Measurements from ENCODE around the gene RMDN3.

The RMDN3 gene

DNA sequence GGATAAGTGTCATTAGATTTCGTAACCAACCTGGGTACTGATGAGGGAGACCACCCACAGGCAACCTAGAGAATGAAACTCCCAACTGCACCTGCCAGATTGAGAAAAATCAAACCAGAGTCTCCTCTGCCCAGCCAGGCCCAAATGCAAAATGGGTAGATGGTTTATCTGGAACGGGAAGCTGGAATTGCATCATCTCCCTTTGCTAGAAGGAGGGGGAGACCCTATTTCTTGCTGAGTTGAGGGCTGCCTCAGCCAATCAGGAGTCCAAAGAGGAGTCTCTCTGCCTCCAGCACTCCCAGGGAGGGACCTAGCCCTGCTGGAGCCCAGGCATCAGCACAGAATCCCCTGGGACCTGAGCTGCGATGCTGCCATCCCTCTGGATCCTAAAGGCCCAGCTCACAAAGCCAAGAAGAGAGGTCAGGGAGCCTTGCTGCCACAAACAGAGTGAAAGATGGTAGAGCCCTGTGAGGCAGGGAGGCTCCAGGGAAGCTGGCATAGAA, 8.1 kb downstream of the RMDN3 start:
- DNase-seq, result no peak

GRCh38 chr15:40744815-40745152, 10.3 kb downstream of the RMDN3 start:
- DNase-seq, result no peak

GRCh38 chr15:40743921-40744814, 10.9 kb downstream of the RMDN3 start:
- DNase-seq, result no peak

GRCh38 chr15:40743485-40743901, 11.6 kb downstream of the RMDN3 start:
- no peak for DNase-seq

DNA sequence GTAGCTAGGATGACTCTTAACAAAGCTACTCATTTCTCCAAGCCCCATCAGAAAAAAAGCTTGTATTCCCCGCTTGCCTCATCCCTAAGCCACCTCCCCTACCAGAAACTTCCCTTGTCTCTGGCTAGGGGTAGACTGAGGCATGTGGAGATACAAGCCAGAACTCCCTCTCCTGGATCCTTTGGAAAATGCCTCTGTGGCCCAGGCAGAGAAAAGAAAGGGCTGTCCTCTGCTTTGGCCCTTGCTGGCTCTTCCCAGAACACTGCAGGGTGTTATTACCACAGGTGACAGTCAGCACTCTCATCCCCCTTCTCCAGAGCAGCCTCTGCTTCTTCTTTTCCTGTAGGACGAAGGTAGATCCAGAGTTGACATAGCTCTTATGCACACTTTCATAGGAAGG, 15.2 kb downstream of the RMDN3 start:
- no peak for DNase-seq

GRCh38 chr15:40739047-40739446, 16.0 kb downstream of the RMDN3 start:
- no peak for DNase-seq

DNA sequence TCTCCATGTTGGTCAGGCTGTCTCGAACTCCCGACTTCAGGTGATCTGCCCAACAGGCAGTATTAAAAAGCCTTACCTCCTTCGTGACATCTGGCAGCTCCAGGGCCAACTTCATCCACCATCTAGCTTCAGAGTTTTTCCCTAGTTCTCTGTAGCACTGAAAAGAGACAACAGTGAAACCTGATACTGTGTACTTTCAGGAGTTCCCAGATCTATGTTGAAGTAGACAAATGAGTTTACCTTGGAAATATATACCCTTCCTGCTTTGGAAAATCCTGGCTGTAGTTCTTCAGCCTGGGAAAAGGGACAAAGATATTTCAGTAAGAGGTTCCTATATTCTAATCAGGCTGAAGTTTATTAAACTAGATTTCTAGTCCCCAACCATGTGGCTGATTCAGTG, 18.0 kb downstream of the RMDN3 start:
- DNase-seq, result no peak

GRCh38 chr15:40736575-40736974, 18.5 kb downstream of the RMDN3 start:
- DNase-seq, result no peak

DNA sequence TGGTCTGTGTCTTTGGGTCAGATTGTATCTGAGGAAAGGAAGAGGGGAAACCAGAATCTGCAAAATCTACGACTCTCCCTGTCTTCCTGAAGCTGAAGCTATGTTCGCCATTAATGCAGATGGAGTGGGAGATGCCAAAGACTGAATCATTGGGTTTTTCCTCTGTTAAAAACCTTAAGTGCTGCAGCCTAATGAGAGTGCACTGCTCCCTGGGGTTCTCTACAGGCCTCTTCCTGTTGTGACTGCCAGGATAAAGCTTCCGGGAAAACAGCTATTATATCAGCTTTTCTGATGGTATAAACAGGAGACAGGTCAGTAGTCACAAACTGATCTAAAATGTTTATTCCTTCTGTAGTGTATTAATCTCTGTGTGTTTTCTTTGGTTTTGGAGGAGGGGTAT, 24.0 kb downstream of the RMDN3 start:
- no peak for DNase-seq

GRCh38 chr15:40723919-40724318, 31.1 kb downstream of the RMDN3 start:
- DNase-seq, result no peak

- DNase-seq, result no peak
Measured at GRCh38 chr15:40722934-40723333, 32.1 kb downstream of the RMDN3 start.

- no peak for DNase-seq
Measured at GRCh38 chr15:40722354-40722753, 32.7 kb downstream of the RMDN3 start.

DNA sequence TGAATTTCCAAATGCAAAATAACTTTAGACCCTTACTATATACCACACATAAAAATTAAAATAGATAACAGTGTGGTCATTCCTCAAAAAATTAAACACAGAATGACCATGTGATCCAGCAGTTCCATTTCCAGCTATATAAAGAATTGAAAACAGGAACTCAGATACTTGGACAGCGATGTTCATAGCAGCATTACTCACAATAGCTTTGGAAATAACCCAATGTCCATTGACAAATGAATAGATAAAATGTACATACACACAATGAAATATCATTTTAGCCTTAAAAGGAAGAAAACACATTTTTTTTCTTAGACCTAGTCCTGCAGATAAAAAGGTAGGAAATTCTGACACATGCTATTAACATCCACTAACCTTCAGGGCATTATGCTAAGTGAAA, 33.4 kb downstream of the RMDN3 start:
- DNase-seq, result no peak

GRCh38 chr15:40716165-40716564, 38.9 kb downstream of the RMDN3 start:
- no peak for DNase-seq

GRCh38 chr15:40714144-40714543, 40.9 kb downstream of the RMDN3 start:
- DNase-seq, result no peak

GRCh38 chr15:40706121-40706520, 48.9 kb downstream of the RMDN3 start:
- no peak for DNase-seq

DNA sequence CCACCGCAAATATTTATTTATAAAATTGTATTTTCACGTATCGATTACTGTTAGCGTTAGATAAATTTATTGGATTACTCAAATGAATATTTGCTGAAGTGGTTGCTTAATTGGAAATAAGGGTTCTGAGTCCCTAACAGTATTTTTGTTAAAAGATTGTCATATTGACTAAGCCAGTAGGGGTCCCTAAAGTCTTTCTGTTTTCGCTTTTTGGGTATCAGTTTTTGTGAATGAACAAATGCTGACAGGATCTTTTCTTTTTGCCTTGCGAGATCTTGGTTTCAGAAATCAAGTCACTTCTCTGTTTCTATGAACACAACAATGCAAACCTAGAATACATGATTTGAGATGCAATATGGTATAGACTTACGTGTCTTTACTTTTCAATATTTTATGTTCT, 53.0 kb downstream of the RMDN3 start:
- no peak for DNase-seq

- DNase-seq, result no peak
Measured at GRCh38 chr15:40697916-40698315, 57.1 kb downstream of the RMDN3 start.

DNA sequence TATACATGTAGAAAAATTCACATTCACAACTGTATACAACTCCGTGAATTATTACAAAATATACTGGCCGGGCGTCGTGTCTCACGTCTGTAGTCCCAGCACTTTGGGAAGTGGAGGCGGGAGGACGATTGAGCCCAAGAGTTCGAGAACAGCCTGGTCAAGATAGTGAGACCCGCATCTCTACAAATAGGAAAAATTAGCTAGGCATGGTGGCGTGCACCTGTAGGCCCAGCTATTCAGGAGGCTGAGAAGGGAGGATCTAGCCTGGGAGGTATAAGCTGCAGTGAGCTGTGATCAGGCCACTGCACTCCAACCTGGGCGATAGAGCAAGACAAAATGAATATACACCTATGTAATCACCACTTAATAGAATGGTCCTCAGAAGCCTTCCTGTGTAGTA, 58.8 kb downstream of the RMDN3 start:
- DNase-seq, result no peak

GRCh38 chr15:40695469-40695890, 59.6 kb downstream of the RMDN3 start:
- no peak for DNase-seq

- peak; percentile 80 for DNase-seq
Measured at GRCh38 chr15:40694688-40695468, 60.2 kb downstream of the RMDN3 start, which contains the start of gene RAD51. Gene RAD51, plus strand, starts transcription at chr15:40695174. Its CDS starts 3,585 bp downstream, at chr15:40698759.

- DNase-seq, result no peak
Measured at GRCh38 chr15:40693904-40694687, 61.0 kb downstream of the RMDN3 start.

- DNase-seq, result no peak
Measured at GRCh38 chr15:40691737-40692136, 63.3 kb downstream of the RMDN3 start.

Measured in NCI-H2227 treated with DMSO at 0.1 percent for 48 hours (cell line).